Ishikawa (cell line): Measurements from ENCODE around the gene LRP2BP.
A peak's percentile ranks its signal among the peaks of the same experiment; 100 is the strongest.

Experiments
- CEBPB ChIP-seq: IDR thresholded peaks from 2 replicates; pipeline ENCODE4 v1.6.1; 2012
- CREB1 ChIP-seq: IDR thresholded peaks from 2 replicates; pipeline ENCODE4 v1.6.1; 2012; ENCODE audit warnings: low read depth
- EGR1 ChIP-seq: IDR thresholded peaks from 2 replicates; pipeline ENCODE4 v1.6.1; 2012
- EP300 ChIP-seq: IDR thresholded peaks from 2 replicates; pipeline ENCODE4 v1.6.1; 2012; ENCODE audit warnings: borderline replicate concordance
- FOXM1 ChIP-seq: IDR thresholded peaks from 2 replicates; pipeline ENCODE4 v1.6.1; 2012; ENCODE audit warnings: low read depth, borderline replicate concordance
- NFIC ChIP-seq: IDR thresholded peaks from 2 replicates; pipeline ENCODE4 v1.6.1; 2012
- RAD21 ChIP-seq: IDR thresholded peaks from 2 replicates; pipeline ENCODE4 v1.6.1; 2012; ENCODE audit warnings: low read depth
- TAF1 ChIP-seq: IDR thresholded peaks from 2 replicates; pipeline ENCODE4 v1.6.1; 2012; ENCODE audit warnings: low read depth, mild to moderate bottlenecking
- TCF12 ChIP-seq: IDR thresholded peaks from 2 replicates; pipeline ENCODE4 v1.6.1; 2012; ENCODE audit warnings: low read depth
- TEAD4 ChIP-seq: IDR thresholded peaks from 2 replicates; pipeline ENCODE4 v1.6.1; 2012
- YY1 ChIP-seq: IDR thresholded peaks from 2 replicates; pipeline ENCODE4 v1.6.1; 2012; ENCODE audit warnings: low read depth
- ZBTB7A ChIP-seq: IDR thresholded peaks from 2 replicates; pipeline ENCODE4 v1.6.1; 2012; ENCODE audit warnings: low read depth
- TF ChIP-seq, protein P1 (sequence below): IDR thresholded peaks from 2 replicates; pipeline ENCODE4 v1.6.1; 2012
- TF ChIP-seq, protein P2 (sequence below): IDR thresholded peaks from 2 replicates; pipeline ENCODE4 v1.6.1; 2012; ENCODE audit warnings: low read depth, mild to moderate bottlenecking
- TF ChIP-seq, protein P3 (sequence below): IDR thresholded peaks from 2 replicates; pipeline ENCODE4 v1.6.1; 2012

The LRP2BP gene

DNA sequence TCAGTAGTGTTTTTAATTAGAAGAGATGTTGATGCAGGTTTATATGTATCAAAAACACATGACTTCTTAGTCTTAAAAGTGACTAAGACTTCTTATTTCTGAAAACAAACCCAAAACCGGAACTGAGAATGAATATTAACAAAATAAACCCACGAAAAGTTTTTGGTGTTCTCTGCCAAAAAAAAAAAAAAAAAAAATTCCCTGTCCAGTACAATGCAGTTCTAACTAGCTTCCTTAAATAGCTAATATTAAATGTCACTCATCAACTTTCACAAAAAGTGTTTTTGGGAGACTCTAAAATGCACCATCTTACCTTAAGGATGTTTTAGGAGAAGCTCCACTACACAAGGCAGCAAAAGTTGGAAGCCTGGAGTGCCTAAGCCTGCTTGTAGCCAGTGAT, 2.9 kb upstream of the LRP2BP start:
- TF ChIP-seq EP300 (no peak), TEAD4 (no peak), YY1 (no peak), EGR1 (no peak), RAD21 (no peak), TCF12 (no peak), FOXM1 (no peak), CEBPB (no peak), ZBTB7A (no peak), TAF1 (no peak)
- TF ChIP-seq, protein P1, sequence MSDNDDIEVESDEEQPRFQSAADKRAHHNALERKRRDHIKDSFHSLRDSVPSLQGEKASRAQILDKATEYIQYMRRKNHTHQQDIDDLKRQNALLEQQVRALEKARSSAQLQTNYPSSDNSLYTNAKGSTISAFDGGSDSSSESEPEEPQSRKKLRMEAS = no peak
- TF ChIP-seq, protein P2, sequence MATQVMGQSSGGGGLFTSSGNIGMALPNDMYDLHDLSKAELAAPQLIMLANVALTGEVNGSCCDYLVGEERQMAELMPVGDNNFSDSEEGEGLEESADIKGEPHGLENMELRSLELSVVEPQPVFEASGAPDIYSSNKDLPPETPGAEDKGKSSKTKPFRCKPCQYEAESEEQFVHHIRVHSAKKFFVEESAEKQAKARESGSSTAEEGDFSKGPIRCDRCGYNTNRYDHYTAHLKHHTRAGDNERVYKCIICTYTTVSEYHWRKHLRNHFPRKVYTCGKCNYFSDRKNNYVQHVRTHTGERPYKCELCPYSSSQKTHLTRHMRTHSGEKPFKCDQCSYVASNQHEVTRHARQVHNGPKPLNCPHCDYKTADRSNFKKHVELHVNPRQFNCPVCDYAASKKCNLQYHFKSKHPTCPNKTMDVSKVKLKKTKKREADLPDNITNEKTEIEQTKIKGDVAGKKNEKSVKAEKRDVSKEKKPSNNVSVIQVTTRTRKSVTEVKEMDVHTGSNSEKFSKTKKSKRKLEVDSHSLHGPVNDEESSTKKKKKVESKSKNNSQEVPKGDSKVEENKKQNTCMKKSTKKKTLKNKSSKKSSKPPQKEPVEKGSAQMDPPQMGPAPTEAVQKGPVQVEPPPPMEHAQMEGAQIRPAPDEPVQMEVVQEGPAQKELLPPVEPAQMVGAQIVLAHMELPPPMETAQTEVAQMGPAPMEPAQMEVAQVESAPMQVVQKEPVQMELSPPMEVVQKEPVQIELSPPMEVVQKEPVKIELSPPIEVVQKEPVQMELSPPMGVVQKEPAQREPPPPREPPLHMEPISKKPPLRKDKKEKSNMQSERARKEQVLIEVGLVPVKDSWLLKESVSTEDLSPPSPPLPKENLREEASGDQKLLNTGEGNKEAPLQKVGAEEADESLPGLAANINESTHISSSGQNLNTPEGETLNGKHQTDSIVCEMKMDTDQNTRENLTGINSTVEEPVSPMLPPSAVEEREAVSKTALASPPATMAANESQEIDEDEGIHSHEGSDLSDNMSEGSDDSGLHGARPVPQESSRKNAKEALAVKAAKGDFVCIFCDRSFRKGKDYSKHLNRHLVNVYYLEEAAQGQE = no peak

DNA sequence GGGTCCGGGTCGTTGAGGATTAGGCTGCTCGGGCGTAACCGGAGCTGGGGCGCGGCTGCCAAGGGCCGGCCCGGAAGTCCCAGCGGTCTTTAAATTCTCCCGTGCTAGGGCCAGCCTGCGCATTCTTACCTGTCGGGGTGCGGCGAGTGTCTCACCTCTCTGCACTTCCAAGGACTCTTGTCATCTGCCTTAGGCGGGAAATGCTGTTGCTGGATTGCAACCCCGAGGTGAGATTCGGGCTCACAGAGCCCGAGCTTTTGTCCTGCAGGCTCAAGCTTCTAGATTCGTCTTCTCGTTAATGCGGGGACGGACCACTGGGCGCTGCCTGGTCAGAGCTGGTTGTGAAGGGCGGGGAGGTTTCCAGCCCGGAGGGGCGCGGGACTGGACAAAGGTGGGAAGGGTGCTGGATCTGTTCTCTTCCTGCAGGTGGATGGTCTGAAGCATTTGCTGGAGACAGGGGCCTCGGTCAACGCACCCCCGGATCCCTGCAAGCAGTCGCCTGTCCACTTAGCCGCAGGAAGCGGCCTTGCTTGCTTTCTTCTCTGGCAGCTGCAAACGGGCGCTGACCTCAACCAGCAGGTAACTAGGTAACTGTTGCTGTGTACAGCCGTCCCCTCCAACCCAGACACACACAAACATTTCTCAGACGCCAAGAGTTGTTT, 1.1 kb upstream of the LRP2BP start, which contains the start of gene ANKRD37:
TSS of gene ANKRD37 (plus strand) at position 118 of the 662 bp plus-strand sequence. CDS start at position 201, 83 bp downstream.
- 0 out of 2 replicates have a peak, but pooled peaks have one; percentile 0 for TF ChIP-seq RAD21
- TF ChIP-seq TEAD4 = peak; percentile 72
- 0 out of 2 replicates have a peak, but pooled peaks have one; percentile 4 for TF ChIP-seq NFIC
- TF ChIP-seq, protein P1 = no peak

DNA sequence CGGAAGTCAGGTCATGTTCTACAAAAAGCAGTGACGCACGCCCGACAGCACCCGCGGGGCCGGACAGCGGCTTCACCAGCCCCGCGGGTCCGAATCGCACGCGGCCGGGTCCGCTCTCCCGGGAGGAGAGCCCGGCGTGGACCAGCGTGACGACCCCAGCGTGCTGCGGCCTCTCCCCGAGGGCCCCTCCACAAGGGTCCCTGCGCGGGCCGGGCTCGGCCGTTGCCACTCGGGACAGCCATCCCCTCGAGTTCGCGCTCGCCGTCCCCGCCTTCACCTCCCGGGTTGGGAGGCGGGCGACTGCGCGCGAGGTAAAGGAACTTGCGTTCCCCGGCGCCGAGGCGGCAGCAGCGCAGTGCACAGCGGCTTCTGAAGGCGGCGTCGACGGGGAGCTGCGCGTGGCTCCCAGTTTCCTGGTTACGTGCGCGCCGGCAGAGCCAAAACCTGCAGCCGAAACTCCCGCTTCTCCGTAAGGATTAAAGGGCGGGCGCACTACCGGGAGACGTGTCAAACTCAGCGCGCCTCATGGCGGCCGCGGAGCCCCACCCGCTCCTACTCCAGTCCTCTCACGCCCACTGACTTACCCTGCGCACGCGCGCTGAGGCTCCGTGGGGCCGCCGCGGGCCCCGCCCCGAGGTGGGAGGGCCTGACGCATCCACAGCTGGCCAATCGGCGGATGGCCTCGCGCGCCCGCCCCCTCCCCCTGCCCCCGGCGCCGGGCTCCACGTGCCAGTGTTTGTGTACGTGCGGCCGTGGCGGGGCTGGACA, 416 bp upstream of the LRP2BP start:
- TF ChIP-seq EP300 (peak; percentile 7; the same call in 1 of the 2 replicates), CREB1 (peak; percentile 90), TEAD4 (no peak), EGR1 (peak; percentile 75), TAF1 (no peak; the same call in 1 of the 2 replicates), NFIC (peak; percentile 19; the same call in 1 of the 2 replicates), CEBPB (no peak), RAD21 (peak; percentile 10; the same call in 1 of the 2 replicates), YY1 (peak; percentile 95), TCF12 (peak; percentile 33; the same call in 1 of the 2 replicates), ZBTB7A (no peak), FOXM1 (no peak)
- TF ChIP-seq, protein P2 = peak; percentile 69
- TF ChIP-seq, protein P3, sequence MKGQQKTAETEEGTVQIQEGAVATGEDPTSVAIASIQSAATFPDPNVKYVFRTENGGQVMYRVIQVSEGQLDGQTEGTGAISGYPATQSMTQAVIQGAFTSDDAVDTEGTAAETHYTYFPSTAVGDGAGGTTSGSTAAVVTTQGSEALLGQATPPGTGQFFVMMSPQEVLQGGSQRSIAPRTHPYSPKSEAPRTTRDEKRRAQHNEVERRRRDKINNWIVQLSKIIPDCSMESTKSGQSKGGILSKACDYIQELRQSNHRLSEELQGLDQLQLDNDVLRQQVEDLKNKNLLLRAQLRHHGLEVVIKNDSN = peak; percentile 72
- TF ChIP-seq, protein P1 = peak; percentile 99

DNA sequence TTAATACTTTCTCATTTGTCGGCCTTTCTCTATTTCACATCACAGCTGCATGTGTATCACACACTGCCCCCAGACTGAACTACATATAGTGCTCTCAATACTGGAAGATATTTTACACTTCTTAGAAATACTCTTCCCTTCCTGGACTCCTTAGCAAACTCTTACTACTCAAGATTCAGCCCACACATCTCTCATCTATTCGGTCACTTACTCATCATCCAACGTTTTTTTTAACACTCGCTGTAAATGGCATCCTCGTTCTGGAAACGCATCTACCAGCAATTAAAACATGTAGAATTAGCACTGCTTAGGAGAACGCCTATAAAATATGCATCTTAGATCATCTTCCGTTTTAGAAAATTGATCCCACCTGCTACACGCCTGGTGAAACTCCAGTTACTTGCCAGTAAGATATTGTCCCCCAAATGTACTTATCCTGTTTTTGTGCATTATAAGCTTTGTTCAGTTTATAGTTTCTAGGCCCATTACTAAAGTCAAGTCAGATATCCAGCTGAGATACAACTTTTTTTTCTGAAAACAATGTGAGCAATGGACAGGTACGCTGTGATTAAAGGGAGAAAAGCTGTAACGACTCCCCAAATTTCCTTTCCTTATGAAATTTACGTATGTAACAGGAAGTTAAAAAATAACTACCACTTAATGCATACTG, 1.0 kb downstream of the LRP2BP start:
- TF ChIP-seq, protein P2 = no peak
